ENCODE results near the gene BAG1.

Gene BAG1

DNA sequence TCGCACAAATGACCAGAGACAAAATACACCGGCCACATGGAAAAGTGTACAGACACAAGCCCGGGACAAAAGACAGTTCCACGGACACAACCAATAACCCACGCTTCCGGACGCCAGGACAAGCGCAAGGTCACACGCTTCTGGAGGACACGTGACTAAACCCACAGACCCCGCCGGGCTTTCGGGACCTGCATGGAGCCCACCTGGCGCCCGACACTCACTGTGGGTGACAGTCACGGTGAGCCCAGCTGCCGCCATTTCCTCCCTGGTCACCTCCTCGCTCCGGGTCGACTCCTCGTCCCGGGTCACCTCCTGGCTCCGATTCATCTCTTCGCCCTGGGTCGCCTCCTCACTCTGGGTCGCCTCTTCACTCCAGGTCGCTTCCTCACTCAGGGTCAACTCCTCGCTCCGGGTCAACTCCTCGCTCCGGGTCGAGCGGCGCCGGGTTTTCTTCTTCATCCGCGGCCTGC lies 470 bp downstream of the BAG1 start:
- TF ChIP-seq ZNF274 (IDR thresholded peaks at IDR 0.05; ENCODE audit: low read depth, low read length): no peak

DNA sequence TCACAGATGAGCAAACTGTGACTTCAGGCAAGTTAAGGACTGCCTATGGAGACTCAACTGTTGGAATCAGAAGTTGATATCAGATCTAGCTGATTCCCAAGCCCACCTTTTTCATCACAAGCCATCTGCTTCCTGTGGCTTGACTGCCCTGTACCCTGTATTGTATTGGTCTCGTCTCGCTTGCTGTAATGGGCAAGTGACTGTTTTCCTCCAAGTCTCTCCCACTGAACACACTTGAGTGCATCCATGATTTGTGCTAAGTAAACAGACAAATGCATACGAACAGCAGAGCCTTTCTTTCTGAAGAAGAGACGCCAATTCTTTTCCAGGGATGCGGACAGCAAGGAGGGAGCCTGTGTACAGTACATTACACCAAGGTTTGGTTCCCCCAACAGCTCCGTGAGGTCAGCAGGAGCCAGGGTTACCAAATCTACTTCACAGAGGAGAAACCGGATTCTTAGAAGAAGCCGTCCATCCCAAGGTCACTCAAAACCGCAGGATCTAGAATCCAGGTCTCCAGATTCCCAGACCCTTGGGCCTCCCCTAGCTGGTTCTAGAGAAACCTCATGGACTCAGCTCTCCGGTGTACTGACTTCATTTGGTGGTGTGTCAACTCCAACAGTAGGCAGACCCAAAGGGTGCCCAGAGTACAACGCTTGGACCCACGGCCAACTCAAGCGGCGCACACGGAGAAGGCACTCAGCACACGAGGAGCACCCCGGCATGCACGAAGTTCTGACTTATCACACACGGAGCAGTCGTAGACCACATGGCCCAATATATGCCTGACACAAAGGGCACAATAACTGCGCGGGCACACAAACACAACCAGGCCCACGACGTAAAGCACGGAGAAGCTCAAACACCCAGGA lies 1.1 kb downstream of the BAG1 start:
- H3K4me3 ChIP-seq (ENCODE audit: low read length): peak overlapping the region; percentile 86
- no peak for TF ChIP-seq ZNF274 (IDR thresholded peaks at IDR 0.05; ENCODE audit: low read depth, low read length)

More for the DNA sequence above, 470 bp downstream of the BAG1 start:
- H3K4me3 ChIP-seq (ENCODE audit: low read length): peak overlapping the region; percentile 86

DNA sequence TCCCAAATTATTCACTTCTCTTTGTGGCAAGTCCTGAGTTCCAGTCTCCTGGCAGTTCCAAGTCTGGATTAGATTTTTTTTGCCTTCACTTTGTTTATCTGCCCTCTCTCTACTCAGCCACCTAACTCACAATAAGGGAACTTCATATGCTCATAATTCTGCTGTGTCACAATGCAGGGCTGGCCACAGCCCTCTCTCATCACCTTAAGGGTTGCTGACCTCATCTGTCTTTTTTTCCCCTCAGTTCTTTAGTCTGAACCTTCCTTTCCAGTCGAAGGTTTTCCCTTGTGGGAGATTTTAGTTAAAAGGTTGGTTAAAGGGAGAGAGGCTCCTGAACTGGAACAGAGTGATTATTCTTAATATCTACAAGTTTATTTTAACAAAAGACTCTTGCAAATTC lies 4.1 kb downstream of the BAG1 start:
- H3K4me3 ChIP-seq (ENCODE audit: low read length): no peak overlapping the region
- TF ChIP-seq ZNF274 (IDR thresholded peaks at IDR 0.05; ENCODE audit: low read depth, low read length): no peak

DNA sequence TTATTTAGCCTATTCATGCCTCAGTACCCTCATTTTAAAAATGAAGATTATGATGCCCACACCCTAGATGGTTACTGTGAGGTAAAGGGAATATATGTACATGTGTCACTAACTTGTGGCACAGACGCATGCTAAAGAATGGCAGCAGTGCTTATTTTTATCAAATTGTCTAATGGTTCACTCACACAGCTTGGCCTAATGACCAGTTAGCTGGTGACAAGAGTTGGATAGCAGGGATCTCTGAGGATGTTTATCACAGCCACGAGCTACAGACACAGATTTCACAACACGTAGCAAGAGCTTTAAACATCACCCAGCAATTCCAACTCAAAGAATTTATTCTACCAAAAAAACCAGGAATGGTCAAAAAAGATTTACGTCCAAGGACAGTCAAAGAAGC lies 7.2 kb downstream of the BAG1 start:
- no peak overlapping the region for H3K4me3 ChIP-seq (ENCODE audit: low read length)
- no peak for TF ChIP-seq ZNF274 (IDR thresholded peaks at IDR 0.05; ENCODE audit: low read depth, low read length)

DNA sequence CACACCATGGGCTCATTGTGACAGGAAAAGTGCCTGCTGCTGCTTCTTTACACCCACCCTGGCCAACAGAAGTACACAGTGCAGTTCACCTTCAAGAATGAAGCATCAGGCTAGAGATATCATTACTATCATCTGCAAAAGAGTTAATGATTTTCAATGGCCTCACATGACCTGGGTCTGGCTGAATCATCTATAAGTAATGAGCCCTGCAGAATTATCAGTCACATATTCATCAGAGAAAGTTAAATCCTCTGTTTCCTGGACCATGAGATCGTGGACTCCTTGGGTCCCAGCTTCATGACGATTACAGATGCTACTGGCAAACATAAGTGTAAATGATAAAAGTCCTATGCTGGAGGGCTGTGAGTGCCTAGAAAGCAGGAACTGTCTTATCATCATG lies 8.3 kb downstream of the BAG1 start:
- H3K4me3 ChIP-seq (ENCODE audit: low read length): no peak overlapping the region
- TF ChIP-seq ZNF274 (IDR thresholded peaks at IDR 0.05; ENCODE audit: low read depth, low read length): no peak

DNA sequence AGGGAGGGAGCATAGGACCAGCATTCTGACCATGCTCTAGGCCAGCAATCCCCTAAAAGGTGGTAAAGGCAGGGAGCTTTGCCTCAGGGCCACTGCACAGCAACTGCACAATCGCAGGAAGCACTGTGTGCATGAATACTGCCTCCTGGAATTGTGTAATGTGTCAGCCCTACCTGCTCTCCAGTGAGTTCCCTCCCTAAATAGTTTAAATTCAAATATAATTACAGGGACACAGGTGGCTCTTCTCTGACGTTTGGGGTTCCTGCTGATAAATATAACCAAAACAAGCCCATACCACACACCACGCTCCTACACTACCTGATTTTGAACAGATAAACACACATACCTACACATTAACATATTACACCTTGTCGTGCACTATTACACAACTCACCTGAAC lies 9.0 kb downstream of the BAG1 start:
- no peak overlapping the region for H3K4me3 ChIP-seq (ENCODE audit: low read length)
- no peak for TF ChIP-seq ZNF274 (IDR thresholded peaks at IDR 0.05; ENCODE audit: low read depth, low read length)

DNA sequence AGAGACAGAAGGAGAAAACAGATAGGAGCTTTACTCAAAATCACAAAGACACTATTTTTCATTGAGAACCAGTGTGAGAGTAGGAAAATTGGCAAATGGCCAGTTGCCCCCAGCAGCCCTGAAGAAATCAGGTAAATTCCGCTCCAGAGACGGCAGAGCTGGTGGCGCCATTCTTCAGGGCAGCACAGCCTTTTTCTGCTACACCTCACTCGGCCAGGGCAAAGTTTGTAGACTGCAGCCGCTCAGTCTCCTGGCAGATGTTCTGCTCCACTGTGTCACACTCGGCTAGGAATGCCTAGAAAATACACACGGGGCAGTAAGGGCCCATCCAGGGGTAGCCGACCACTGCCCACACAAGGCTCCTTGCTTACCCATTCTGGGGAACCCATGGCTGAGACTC lies 9.5 kb downstream of the BAG1 start:
- no peak overlapping the region for H3K4me3 ChIP-seq (ENCODE audit: low read length)
- TF ChIP-seq ZNF274 (IDR thresholded peaks at IDR 0.05; ENCODE audit: low read depth, low read length): no peak

DNA sequence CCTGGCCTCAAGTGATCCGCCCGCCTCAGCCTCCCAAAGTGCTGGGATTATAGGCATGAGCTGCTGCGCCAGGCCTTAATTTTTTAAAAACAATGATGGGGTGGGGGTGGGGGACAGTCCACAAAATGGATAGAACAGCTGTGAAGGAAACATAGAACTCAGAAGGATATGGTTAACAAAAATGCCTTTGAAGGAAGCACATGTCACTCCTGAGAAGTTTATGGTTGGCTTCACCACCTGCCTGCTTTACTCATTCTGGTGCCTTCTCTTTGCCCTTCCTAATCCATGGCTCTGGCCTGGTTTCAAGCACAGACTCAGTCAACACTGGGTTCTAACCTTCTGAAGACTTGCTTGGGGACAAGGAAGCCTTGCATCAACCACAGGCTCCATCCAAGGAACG lies 10.3 kb downstream of the BAG1 start:
- no peak for TF ChIP-seq ZNF274 (IDR thresholded peaks at IDR 0.05; ENCODE audit: low read depth, low read length)
- H3K4me3 ChIP-seq (ENCODE audit: low read length): no peak overlapping the region

DNA sequence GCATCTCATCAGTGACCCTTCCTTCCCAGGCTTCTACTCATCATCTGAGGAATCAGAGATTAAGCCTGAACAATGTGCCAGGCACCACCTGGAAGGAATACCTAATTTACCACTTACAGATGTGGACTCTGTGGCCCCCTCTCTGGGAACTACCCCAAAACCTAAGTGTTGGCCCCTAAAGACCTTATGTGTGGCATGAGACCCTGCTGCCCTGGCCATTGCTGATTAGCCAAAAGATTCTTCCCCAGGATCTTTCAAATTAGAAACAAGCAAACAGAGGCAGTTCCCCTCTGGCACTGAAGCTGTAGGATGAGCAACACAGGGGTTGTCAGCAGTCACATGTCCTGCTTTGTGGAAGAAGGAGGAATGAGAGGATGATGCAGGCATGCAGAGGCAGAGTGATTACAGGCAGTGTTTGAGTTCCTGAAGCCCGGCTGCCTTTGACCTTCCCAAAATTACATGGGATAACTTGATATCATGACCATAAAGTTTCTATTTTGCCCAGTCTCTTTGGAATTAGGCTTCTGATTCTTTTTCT lies 14.0 kb downstream of the BAG1 start:
- no peak overlapping the region for H3K4me3 ChIP-seq (ENCODE audit: low read length)
- TF ChIP-seq ZNF274 (IDR thresholded peaks at IDR 0.05; ENCODE audit: low read depth, low read length): no peak

DNA sequence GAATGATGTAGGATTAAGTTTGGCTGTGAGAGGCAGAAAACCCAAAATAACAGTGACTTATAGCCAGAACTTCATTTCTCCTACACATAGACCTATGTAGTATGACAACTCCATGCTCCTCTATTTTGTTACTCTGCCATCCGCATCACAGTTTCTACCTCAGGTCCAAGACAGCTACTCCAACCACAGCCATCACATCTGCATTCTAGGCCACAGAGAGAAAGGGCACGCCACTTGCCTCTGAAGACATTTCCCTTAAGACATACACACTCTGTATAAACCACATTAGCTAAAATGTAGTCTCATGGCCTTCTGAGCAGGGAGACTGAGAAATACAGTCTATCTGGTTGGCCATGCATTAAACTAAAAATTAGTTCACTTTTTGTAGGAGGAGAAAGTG lies 14.5 kb downstream of the BAG1 start:
- H3K4me3 ChIP-seq (ENCODE audit: low read length): no peak overlapping the region
- no peak for TF ChIP-seq ZNF274 (IDR thresholded peaks at IDR 0.05; ENCODE audit: low read depth, low read length)

DNA sequence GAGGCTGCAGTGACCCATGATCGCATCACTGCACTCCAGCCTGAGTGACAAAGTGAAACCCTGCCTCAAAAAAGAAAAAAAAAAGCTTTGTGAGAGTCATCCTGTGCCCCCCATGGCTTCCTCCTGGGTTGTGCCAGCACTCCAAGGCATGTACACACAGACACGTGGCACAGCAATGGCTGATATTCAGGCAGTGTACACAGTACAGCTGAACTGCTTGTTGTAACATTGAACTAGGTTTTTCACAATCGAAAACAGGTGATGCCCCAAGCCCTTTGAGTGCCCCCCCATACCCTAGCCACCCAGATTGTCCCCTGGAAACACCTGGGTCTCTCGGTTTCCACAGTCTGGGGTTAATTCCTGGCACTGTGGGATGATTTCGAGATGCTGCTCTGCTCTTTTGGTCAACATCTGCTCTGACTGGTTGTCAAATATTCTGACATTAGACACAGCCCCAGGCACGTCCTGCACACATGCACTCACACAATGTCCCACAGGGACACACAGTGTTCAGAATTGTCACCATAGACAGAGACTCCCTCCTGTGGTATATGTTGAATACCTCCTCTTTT lies 15.3 kb downstream of the BAG1 start:
- TF ChIP-seq ZNF274 (IDR thresholded peaks at IDR 0.05; ENCODE audit: low read depth, low read length): no peak
- no peak overlapping the region for H3K4me3 ChIP-seq (ENCODE audit: low read length)

DNA sequence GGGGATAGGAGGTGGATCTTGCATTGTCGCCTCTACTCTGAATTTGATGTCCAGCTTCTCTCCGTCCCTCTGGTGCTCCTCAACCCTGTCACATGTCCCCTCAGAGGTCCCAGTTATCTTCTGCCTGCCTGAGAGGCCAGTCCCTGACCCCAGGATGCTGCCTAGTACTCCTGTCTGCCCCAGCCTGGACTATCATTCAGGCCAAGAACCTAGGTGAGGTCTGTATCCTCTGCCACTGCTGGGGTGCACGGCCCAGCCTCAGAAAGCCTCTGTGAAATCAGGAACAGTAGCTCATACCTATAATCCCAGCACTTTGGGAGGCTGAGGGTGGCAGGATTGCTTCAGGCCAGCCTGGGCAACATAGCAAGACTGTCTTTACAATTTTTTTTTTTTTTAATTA lies 15.9 kb downstream of the BAG1 start:
- no peak for TF ChIP-seq ZNF274 (IDR thresholded peaks at IDR 0.05; ENCODE audit: low read depth, low read length)
- no peak overlapping the region for H3K4me3 ChIP-seq (ENCODE audit: low read length)

DNA sequence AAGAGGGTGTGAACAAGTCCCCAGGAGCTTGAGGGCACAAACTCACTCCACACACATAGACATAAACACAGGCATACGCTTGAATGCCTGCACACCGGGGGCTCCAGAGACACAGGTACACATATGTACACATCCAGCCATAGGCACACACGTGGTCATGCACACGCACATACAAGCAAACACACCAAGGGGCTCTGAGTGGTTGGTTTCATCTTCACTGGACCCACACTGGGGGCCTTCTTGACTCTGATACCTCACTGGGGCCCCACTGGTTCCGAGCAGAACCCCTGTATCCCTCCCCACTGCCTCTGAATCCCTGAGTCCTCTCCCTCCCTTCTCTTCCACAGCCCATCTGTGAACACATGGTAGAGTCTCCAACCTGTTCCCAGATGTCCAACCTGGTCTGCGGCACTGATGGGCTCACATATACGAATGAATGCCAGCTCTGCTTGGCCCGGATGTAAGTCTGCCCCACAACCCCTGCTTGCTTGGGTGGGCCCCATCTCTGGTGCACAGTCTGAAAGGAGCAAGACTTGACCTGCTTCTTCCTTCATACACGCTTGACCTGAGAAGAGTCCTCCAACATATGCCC lies 18.1 kb downstream of the BAG1 start:
- no peak for TF ChIP-seq ZNF274 (IDR thresholded peaks at IDR 0.05; ENCODE audit: low read depth, low read length)
- H3K4me3 ChIP-seq (ENCODE audit: low read length): no peak overlapping the region

DNA sequence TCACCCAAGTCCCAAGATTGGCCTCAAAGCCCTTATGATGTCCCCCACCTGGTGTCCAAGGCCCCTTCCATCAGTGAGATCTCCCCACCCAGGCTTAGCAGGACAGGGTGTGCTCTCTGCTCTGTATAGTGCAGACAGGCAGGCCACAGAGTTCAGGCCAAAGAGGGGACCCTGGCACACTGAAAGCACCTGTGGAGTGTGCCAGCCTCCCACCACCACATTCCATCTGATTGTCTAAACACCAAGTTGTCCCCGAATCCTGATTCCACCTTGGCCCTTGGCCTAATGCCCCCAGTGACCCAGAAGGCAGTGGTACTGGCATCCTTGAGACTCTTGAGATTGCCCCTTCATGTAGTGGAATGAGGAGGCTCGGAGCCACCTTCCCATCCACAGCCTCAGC lies 19.2 kb downstream of the BAG1 start:
- TF ChIP-seq ZNF274 (IDR thresholded peaks at IDR 0.05; ENCODE audit: low read depth, low read length): no peak
- H3K4me3 ChIP-seq (ENCODE audit: low read length): no peak overlapping the region
